HCT116 (cell line): ENCODE data around the gene LHX2. TPM values are rescaled to one million over a fixed set of nuclear protein-coding genes. Genes with fewer than 3 reads are reported as not detected.

ENCODE experiments used
- ATAC-seq: fragments of 200-7000 bp; cut with Tn5 transposase; 2 replicates; pipeline ENCODE4 v1.9.1; 2020; ENCODE audit warnings: mild to moderate bottlenecking, moderate library complexity
- BruUV-seq: library from RNA; stranded (reverse); fragments of 400-500 nt; replicated peaks from 2 replicates; lab custom pipeline; 2021; lab: Mats Ljungman, UMichigan
- CTCF ChIA-PET: fragments of 300-600 bp; sonication (Branson Sonifier 250); formaldehyde crosslinking; loops from one replicate; lab custom pipeline; 2021; ENCODE audit warnings: antibody characterized with exemption; lab: Charles Lee
- POLR2A ChIA-PET: fragments of 300-600, 350-600 bp; sonication (Branson Sonifier 250); formaldehyde crosslinking; loops from one replicate; lab custom pipeline; 2021; ENCODE audit warnings: antibody characterized with exemption; lab: Charles Lee
- RAD21 ChIA-PET, 2 experiments: fragments of 300-600 bp; sonication (Branson Sonifier 250); formaldehyde crosslinking; loops; one replicate each; lab custom pipeline; 2023; ENCODE audit warnings: low total read pairs in 2 of 2; ENCODE audit not compliant: uncharacterized antibody in 2 of 2, unreplicated experiment in 2 of 2, low non-redundant PET in 1 of 2; lab: Charles Lee
- DNase-seq: peaks from one replicate; pipeline ENCODE4 v3.0.0-alpha.2; 2010; ENCODE audit warnings: low read depth, low spot score
- H2AFZ ChIP-seq: fragments of 200-600 bp; shearing (Covaris generic), sonication (generic); 2 replicates; pipeline ENCODE4 v1.6.1; 2017; ENCODE audit warnings: low read depth, mixed run types, mixed read lengths, antibody characterized with exemption, low read length; ENCODE audit not compliant: poor library complexity, severe bottlenecking
- H3K27ac ChIP-seq: 2 replicates; pipeline ENCODE4 v1.5.1; 2012; ENCODE audit warnings: low read depth, low read length
- H3K27me3 ChIP-seq: fragments of 200-600 bp; sonication (generic); 2 replicates; pipeline ENCODE4 v1.6.1; 2016; ENCODE audit warnings: mixed run types, low read length, mixed read lengths; ENCODE audit not compliant: insufficient read depth
- H3K36me3 ChIP-seq, 2 experiments: fragments of 200-500 bp in 1 of 2; fragments of 200-600 bp in 1 of 2; sonication (Bioruptor generic) in 1 of 2; sonication (generic) in 1 of 2; 2 replicates each; pipeline versions ENCODE4 v1.5.1 to v1.6.1; 2014 to 2016; ENCODE audit warnings: low read length in 2 of 2, inconsistent platforms in 1 of 2, mixed read lengths in 1 of 2, mixed run types in 1 of 2; ENCODE audit not compliant: insufficient read depth in 2 of 2, control insufficient read depth in 1 of 2
- H3K4me1 ChIP-seq, 2 experiments: fragments of 200-600 bp in 1 of 2; sonication (generic) in 1 of 2; 2 replicates each; pipeline versions ENCODE4 v1.5.1 to v1.6.1; 2012 to 2017; ENCODE audit warnings: low read length in 2 of 2, inconsistent platforms in 1 of 2, mild to moderate bottlenecking in 1 of 2, mixed read lengths in 1 of 2, mixed run types in 1 of 2, moderate library complexity in 1 of 2; ENCODE audit not compliant: insufficient read depth in 2 of 2, control insufficient read depth in 1 of 2
- H3K4me2 ChIP-seq: fragments of 200-600 bp; sonication (generic); 2 replicates; pipeline ENCODE4 v1.6.1; 2017; ENCODE audit warnings: mixed run types, low read length, mixed read lengths
- H3K4me3 ChIP-seq, 2 experiments: fragments of 200-600 bp in 1 of 2; sonication (generic) in 1 of 2; replicated peaks in 1 of 2; 2 replicates each; pipeline ENCODE4 v1.5.1; 2011 to 2016; ENCODE audit warnings: low read length in 2 of 2, control low read depth in 1 of 2, low read depth in 1 of 2, mild to moderate bottlenecking in 1 of 2, mixed read lengths in 1 of 2, mixed run types in 1 of 2
- H3K79me2 ChIP-seq: fragments of 200-600 bp; sonication (generic); 2 replicates; pipeline ENCODE4 v1.6.1; 2017; ENCODE audit warnings: mild to moderate bottlenecking, mixed run types, low read length, moderate library complexity, mixed read lengths; ENCODE audit not compliant: insufficient read depth
- H3K9ac ChIP-seq: fragments of 200-600 bp; sonication (generic); 2 replicates; pipeline ENCODE4 v1.6.1; 2016; ENCODE audit warnings: low read length, mixed read lengths
- H3K9me2 ChIP-seq: fragments of 200-600 bp; sonication (generic), shearing (Covaris generic); 2 replicates; pipeline ENCODE4 v1.6.1; 2017; ENCODE audit warnings: mixed run types, mild to moderate bottlenecking, moderate library complexity; ENCODE audit not compliant: insufficient read depth
- H3K9me3 ChIP-seq, 2 experiments: fragments of 200-500 bp in 1 of 2; fragments of 200-600 bp in 1 of 2; sonication (Bioruptor generic) in 1 of 2; sonication (generic) in 1 of 2; 2 replicates each; pipeline ENCODE4 v1.6.1; 2014 to 2017; ENCODE audit warnings: low read length in 2 of 2, mixed read lengths in 2 of 2, inconsistent platforms in 1 of 2, low read depth in 1 of 2, mild to moderate bottlenecking in 1 of 2, mixed run types in 1 of 2, moderate library complexity in 1 of 2; ENCODE audit not compliant: control insufficient read depth in 1 of 2, insufficient read depth in 1 of 2
- H4K20me1 ChIP-seq: fragments of 200-600 bp; sonication (generic), shearing (Covaris generic); 2 replicates; pipeline ENCODE4 v1.6.1; 2017; ENCODE audit warnings: mixed run types, mild to moderate bottlenecking, moderate library complexity; ENCODE audit not compliant: insufficient read depth
- CBX3 ChIP-seq: IDR thresholded peaks from 2 replicates; pipeline ENCODE4 v1.6.1; 2012; ENCODE audit warnings: low read depth
- CTCF ChIP-seq, 3 experiments: fragments of 200-600 bp in 1 of 3; sonication (generic) in 1 of 3; IDR thresholded peaks in 2 of 3; conservative IDR thresholded peaks in 1 of 3; 2 replicates each; pipeline ENCODE4 v1.5.1; 2012 to 2017; ENCODE audit warnings: low read depth in 2 of 3, low read length in 2 of 3, antibody characterized with exemption in 1 of 3, borderline replicate concordance in 1 of 3, control low read depth in 1 of 3, mild to moderate bottlenecking in 1 of 3, mixed read lengths in 1 of 3, mixed run types in 1 of 3, moderate library complexity in 1 of 3; ENCODE audit not compliant: insufficient read depth in 1 of 3
- EZH2 ChIP-seq: fragments of 200-600 bp; sonication (generic); IDR thresholded peaks from 2 replicates; pipeline ENCODE4 v1.6.1; 2017; ENCODE audit warnings: antibody characterized with exemption, mixed run types
- FOSL1 ChIP-seq: IDR thresholded peaks from 2 replicates; pipeline ENCODE4 v1.6.1; 2012; ENCODE audit warnings: low read depth
- JUND ChIP-seq: IDR thresholded peaks from 2 replicates; pipeline ENCODE4 v1.6.1; 2012
- POLR2AphosphoS5 ChIP-seq: IDR thresholded peaks from 2 replicates; pipeline ENCODE4 v1.6.1; 2011; ENCODE audit warnings: mild to moderate bottlenecking, low read depth, low read length, moderate library complexity
- RAD21 ChIP-seq: IDR thresholded peaks from 2 replicates; pipeline ENCODE4 v1.6.1; 2012; ENCODE audit warnings: low read depth, mild to moderate bottlenecking
- SP1 ChIP-seq: IDR thresholded peaks from 2 replicates; pipeline ENCODE4 v1.6.1; 2012; ENCODE audit warnings: low read depth
- TCF7L2 ChIP-seq: IDR thresholded peaks from 2 replicates; pipeline ENCODE4 v1.7.0; 2011; ENCODE audit warnings: borderline replicate concordance, inconsistent platforms; ENCODE audit not compliant: insufficient read depth, insufficient read length; ENCODE audit errors: extremely low read depth
- ZFX ChIP-seq: fragments of 450-650 bp; IDR thresholded peaks from 2 replicates; pipeline ENCODE4 v1.6.1; 2017
- ZNF274 ChIP-seq: fragments of 200-500 bp; sonication (Bioruptor generic); IDR thresholded peaks from 2 replicates; pipeline ENCODE4 v1.6.1; 2014; ENCODE audit warnings: mild to moderate bottlenecking, low read depth, low read length, inconsistent platforms
- intact Hi-C: fragments of 100-400 bp; cut with micrococcal nuclease; formaldehyde crosslinking; loops from 2 replicates; pipeline ENCODE4 v1.10.0; 2022
- total RNA-seq: library from RNA; stranded (reverse); gene quantifications from one replicate; pipeline ENCODE4 v1.2.1, GENCODE V29; 2021; ENCODE audit not compliant: unreplicated experiment
- TF ChIP-seq, protein P1 (sequence below): IDR thresholded peaks from 2 replicates; pipeline ENCODE4 v1.6.1; 2011; ENCODE audit warnings: mild to moderate bottlenecking, low read length, moderate library complexity; ENCODE audit not compliant: insufficient replicate concordance; ENCODE audit errors: extremely low read depth
- TF ChIP-seq, protein P2 (sequence below): IDR thresholded peaks from 2 replicates; pipeline ENCODE4 v1.6.1; 2012

LHX2 gene
- total RNA-seq, 1 experiment from 2014 or later = 10.2 TPM

DNA sequence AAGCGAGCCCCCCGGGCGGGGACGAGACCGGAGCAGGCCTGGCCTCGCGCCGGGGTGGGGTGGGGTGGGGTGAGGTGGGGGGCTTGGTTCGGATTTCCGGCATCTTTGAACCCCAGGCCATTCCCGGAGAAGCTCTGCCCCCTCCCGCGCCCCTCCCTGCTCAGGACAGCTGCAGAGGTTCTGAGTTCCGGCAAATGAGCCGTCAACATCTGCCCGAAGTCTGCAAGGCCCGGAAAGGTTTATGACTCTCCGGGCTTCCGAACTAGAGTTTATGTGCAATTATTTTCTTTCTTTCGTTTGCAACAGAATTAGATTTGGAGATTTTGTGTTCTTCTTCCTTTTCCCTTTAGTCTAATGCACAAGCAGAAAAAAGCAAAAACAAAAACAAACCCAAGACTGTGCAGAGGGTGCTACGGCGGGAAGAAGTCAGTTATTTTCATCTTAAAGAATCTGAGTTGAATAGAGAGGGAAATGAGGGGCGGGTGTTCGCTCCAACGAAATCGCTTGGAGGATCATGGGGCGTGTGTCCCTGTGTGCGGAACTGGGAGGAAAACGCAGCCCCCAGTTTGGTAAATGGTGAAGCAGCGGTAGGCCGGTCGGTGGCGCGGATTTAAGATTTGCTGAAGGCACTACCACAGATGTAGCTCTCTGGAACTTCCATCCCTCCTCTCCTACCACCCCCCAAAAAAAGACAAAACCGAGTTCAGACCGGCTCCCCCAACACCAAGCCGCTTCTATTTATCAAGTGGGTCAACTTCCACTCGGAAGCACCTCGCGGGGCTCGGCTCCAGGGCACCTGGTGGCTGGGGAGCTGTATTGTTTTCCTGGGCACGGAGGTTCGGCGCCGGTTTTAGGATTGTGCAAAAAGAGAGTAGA, 4.8 kb downstream of the LHX2 start:
- H3K9me3 ChIP-seq = no peaks in the 10 kb centered on the region
- no peaks in the 10 kb centered on the region for H3K79me2 ChIP-seq
- H3K9ac ChIP-seq = no peak overlapping the region
- H3K4me1 ChIP-seq = peaks cover 0 to 14% of the 10 kb centered on the region in 2 experiments; a peak in 1 of 4 replicates
- H2AFZ ChIP-seq = no peak overlapping the region
- ChIA-PET POLR2A (no interaction called here), RAD21 (no interaction called here), CTCF (no interaction called here)
- intact Hi-C loops = no loop called here
- no peak overlapping the region for H3K4me3 ChIP-seq
- no TSS peak for BruUV-seq
- no peaks in the 10 kb centered on the region for H4K20me1 ChIP-seq
- DNase-seq = no peak
- H3K36me3 ChIP-seq = 0 out of 4 replicates have a peak, but pooled peaks cover 0 to 2% of the 10 kb centered on the region in 2 experiments
- H3K27me3 ChIP-seq = no peaks in the 10 kb centered on the region
- no peak overlapping the region for H3K27ac ChIP-seq
- ATAC-seq = no peak
- H3K4me2 ChIP-seq = no peak overlapping the region
- H3K9me2 ChIP-seq = no peaks in the 10 kb centered on the region
- TF ChIP-seq TCF7L2 (no peak), POLR2AphosphoS5 (no peak), ZFX (no peak), CBX3 (no peak), FOSL1 (no peak), JUND (no peak)

DNA sequence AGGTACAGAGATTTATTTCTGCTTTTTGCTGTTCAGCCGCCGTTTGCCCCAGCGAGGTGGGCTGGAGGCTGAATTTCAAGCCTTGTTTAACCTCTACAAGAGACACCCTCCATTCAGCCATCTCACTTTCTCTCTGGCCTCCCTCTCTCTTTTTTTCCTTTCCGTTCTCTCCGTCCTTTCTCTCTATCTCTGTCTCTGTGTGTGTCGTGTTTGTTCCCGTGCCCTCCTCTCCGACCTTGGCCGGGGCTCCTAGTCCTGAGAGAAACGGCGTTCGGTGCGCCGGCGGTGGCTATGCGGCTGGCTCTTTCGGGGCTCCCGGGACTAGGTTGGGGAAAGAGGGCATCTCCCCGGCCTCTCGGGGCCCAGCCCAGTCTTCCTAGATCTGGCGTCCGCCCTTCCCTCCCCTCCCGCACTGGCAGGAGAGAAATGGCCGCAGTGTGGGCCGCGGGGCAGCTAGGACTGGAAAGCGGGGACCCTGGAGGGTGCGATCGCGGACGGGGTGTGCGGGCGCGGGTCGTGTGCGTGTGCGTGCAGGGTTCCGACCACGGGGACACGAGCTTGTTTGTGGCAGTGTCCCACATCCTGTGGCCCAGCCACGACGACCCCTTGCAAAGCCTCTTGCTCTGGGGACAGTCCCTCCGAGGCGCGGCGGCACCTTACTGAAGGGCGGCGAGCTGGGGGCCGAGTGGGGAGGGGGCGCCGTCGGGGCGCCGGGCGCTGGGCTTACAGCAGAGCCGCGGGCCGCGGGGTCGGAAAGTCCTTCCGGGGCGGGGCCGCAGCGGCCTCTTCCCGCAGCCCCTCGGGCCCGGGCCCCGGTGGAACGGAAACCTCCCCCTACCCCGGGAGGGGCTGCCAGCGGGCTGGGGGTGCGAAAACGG, 5.7 kb downstream of the LHX2 start:
- Histone ChIP-seq H3K79me2 (no peaks in the 10 kb centered on the region), H2AFZ (no peak overlapping the region), H3K27me3 (no peaks in the 10 kb centered on the region), H3K27ac (no peak overlapping the region), H4K20me1 (no peaks in the 10 kb centered on the region), H3K4me2 (no peak overlapping the region), H3K9ac (no peak overlapping the region), H3K4me1 (peaks cover 0 to 6% of the 10 kb centered on the region in 2 experiments; a peak in 1 of 4 replicates), H3K4me3 (no peak overlapping the region), H3K9me2 (no peaks in the 10 kb centered on the region), H3K36me3 (0 out of 4 replicates have a peak, but pooled peaks cover 0 to 2% of the 10 kb centered on the region in 2 experiments), H3K9me3 (no peaks in the 10 kb centered on the region)
- DNase-seq (no peak), ATAC-seq (no peak)
- intact Hi-C loops = no loop called here
- POLR2A ChIA-PET = no interaction called here
- CTCF ChIA-PET = no interaction called here
- BruUV-seq = no TSS peak
- RAD21 ChIA-PET = no interaction called here
- TF ChIP-seq, protein P1, sequence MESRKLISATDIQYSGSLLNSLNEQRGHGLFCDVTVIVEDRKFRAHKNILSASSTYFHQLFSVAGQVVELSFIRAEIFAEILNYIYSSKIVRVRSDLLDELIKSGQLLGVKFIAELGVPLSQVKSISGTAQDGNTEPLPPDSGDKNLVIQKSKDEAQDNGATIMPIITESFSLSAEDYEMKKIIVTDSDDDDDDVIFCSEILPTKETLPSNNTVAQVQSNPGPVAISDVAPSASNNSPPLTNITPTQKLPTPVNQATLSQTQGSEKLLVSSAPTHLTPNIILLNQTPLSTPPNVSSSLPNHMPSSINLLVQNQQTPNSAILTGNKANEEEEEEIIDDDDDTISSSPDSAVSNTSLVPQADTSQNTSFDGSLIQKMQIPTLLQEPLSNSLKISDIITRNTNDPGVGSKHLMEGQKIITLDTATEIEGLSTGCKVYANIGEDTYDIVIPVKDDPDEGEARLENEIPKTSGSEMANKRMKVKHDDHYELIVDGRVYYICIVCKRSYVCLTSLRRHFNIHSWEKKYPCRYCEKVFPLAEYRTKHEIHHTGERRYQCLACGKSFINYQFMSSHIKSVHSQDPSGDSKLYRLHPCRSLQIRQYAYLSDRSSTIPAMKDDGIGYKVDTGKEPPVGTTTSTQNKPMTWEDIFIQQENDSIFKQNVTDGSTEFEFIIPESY = no peak
- TF ChIP-seq EZH2 (no peak), ZNF274 (no peak), RAD21 (no peak), TCF7L2 (no peak), ZFX (no peak), FOSL1 (no peak), CTCF (IDR thresholded peaks at IDR 0.05 in 2 of 3, conservative IDR thresholded peaks at IDR 0.05 in 1 of 3; ENCODE audit: borderline replicate concordance in 1 of 3, insufficient read depth in 1 of 3, low read depth in 2 of 3, low read length in 2 of 3) (no peak), SP1 (no peak)
- TF ChIP-seq, protein P2, sequence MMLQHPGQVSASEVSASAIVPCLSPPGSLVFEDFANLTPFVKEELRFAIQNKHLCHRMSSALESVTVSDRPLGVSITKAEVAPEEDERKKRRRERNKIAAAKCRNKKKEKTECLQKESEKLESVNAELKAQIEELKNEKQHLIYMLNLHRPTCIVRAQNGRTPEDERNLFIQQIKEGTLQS = no peak
